Umbilical cord (tissue), 2 donors: ENCODE measurements around the gene C1QL3. TPM values are rescaled to one million over a fixed set of nuclear protein-coding genes. Genes with fewer than 3 reads are reported as not detected.
A peak's percentile ranks its signal among the peaks of the same experiment; 100 is the strongest.

Source experiments
- DNase-seq: peaks from one replicate; pipeline ENCODE4 v3.0.0-alpha.2; 2015; ENCODE audit warnings: low spot score
- total RNA-seq: library from RNA; depleted of rRNA; stranded (reverse); fragments of >200 nt; gene quantifications from one replicate; pipeline ENCODE4 v1.2.3, GENCODE V29; 2014; ENCODE audit warnings: low replicate concordance; ENCODE audit not compliant: insufficient read depth

C1QL3 gene
- total RNA-seq, result 2.9 TPM

GRCh38 chr10:16521311-16522016 is at the start of gene C1QL3:
TSS of gene C1QL3 (minus strand) at chr10:16521879. CDS start at chr10:16521065, 814 bp downstream.
- DNase-seq, result peak; percentile 7

- no peak for DNase-seq
These were observed 49.1 kb upstream of the C1QL3 start for GRCh38 chr10:16570731-16571130.

- DNase-seq, result no peak
These were observed 44.6 kb upstream of the C1QL3 start for GRCh38 chr10:16566202-16566805.

GRCh38 chr10:16565604-16566003 is 43.9 kb upstream of the C1QL3 start:
- DNase-seq, result no peak

- no peak for DNase-seq
These were observed 41.2 kb upstream of the C1QL3 start for GRCh38 chr10:16562891-16563290.

GRCh38 chr10:16559236-16559773 is 37.6 kb upstream of the C1QL3 start:
- DNase-seq, result no peak

GRCh38 chr10:16547973-16548372 is 26.3 kb upstream of the C1QL3 start:
- no peak for DNase-seq

- peak; percentile 4 for DNase-seq
These were observed 23.5 kb upstream of the C1QL3 start for GRCh38 chr10:16545116-16545736.

- no peak for DNase-seq
These were observed 22.9 kb upstream of the C1QL3 start for GRCh38 chr10:16544591-16544990.

- no peak for DNase-seq
These were observed 22.4 kb upstream of the C1QL3 start for GRCh38 chr10:16544099-16544498.

GRCh38 chr10:16536155-16536554 is 14.5 kb upstream of the C1QL3 start:
- no peak for DNase-seq

- no peak for DNase-seq
These were observed 8.2 kb upstream of the C1QL3 start for GRCh38 chr10:16529853-16530252.

- DNase-seq, result no peak
These were observed 5.8 kb upstream of the C1QL3 start for GRCh38 chr10:16527452-16527851.

GRCh38 chr10:16520900-16521299 is 779 bp downstream of the C1QL3 start:
- peak; percentile 1 for DNase-seq

- no peak for DNase-seq
These were observed 1.5 kb downstream of the C1QL3 start for GRCh38 chr10:16519908-16520861.

GRCh38 chr10:16519250-16519907 is 2.3 kb downstream of the C1QL3 start:
- no peak for DNase-seq

GRCh38 chr10:16518822-16519221 is 2.9 kb downstream of the C1QL3 start:
- DNase-seq, result no peak

- DNase-seq, result no peak
These were observed 10.8 kb downstream of the C1QL3 start for GRCh38 chr10:16510843-16511242.

GRCh38 chr10:16509996-16510395 is 11.7 kb downstream of the C1QL3 start:
- DNase-seq, result no peak

- peak; percentile 55 for DNase-seq
These were observed 16.5 kb downstream of the C1QL3 start for GRCh38 chr10:16505161-16505560.

- DNase-seq, result no peak
These were observed 23.8 kb downstream of the C1QL3 start for GRCh38 chr10:16497911-16498310.
